HepG2 (cell line): Measurements from ENCODE around the gene TEAD4. TPM values are rescaled to one million over a fixed set of nuclear protein-coding genes. Genes with fewer than 3 reads are reported as not detected.
A peak's percentile ranks its signal among the peaks of the same experiment; 100 is the strongest.

Source experiments
- ATAC-seq: fragments of 200-7000 bp; cut with Tn5 transposase; 3 replicates; pipeline ENCODE4 v1.9.1; 2020; ENCODE audit warnings: mild to moderate bottlenecking, moderate library complexity
- BruUV-seq: library from RNA; stranded (reverse); fragments of 400-500 nt; replicated peaks from 2 replicates; lab custom pipeline; 2021; lab: Mats Ljungman, UMichigan
- CTCF ChIA-PET: fragments of 300-600 bp; formaldehyde crosslinking; extraction: SDS; loops from one replicate; lab custom pipeline; 2021; ENCODE audit warnings: low total read pairs, inconsistent platforms, low intra/inter-chr PET ratio; lab: Yijun Ruan, JAX
- POLR2A ChIA-PET: fragments of 350-600 bp; sonication (Branson Sonifier 250); formaldehyde crosslinking; loops from one replicate; lab custom pipeline; 2020; ENCODE audit warnings: antibody characterized with exemption, inconsistent platforms; lab: Yijun Ruan, JAX
- DNase-seq: peaks from one replicate; pipeline ENCODE4 v3.0.0-alpha.2; 2015; ENCODE audit warnings: low spot score
- FAIRE-seq: peaks from 3 replicates; lab custom pipeline; 2011; peaks lifted over from hg19 to GRCh38; lab: Jason Lieb, UNC
- H2AFZ ChIP-seq: one replicate; pipeline ENCODE4 v1.6.1; 2011; ENCODE audit warnings: low read length, inconsistent platforms
- H3K27ac ChIP-seq: fragments of 300-600 bp; 3 replicates; pipeline ENCODE4 v1.8.0; 2011; ENCODE audit warnings: mixed run types, mild to moderate bottlenecking, mixed read lengths, low read length, inconsistent platforms; ENCODE audit not compliant: insufficient read depth; ENCODE audit errors: extremely low read length
- H3K27me3 ChIP-seq, 2 experiments: fragments of 200-600 bp in 1 of 2; 2 replicates in 1 of 2; 3 replicates in 1 of 2; pipeline versions ENCODE4 v1.6.0 to v1.8.0; 2011; ENCODE audit warnings: low read length in 2 of 2, mild to moderate bottlenecking in 2 of 2, moderate library complexity in 2 of 2, inconsistent platforms in 1 of 2; ENCODE audit not compliant: insufficient read depth in 2 of 2, control insufficient read depth in 1 of 2
- H3K36me3 ChIP-seq, 2 experiments: fragments of 200-600 bp in 1 of 2; replicated peaks in 1 of 2; 2 replicates in 1 of 2; 3 replicates in 1 of 2; pipeline versions ENCODE4 v1.5.1 to v1.8.0; 2011; ENCODE audit warnings: low read length in 2 of 2, inconsistent platforms in 1 of 2; ENCODE audit not compliant: insufficient read depth in 2 of 2, control insufficient read depth in 1 of 2
- H3K4me1 ChIP-seq: 2 replicates; pipeline ENCODE4 v1.5.1; 2012; ENCODE audit warnings: low read length, inconsistent platforms; ENCODE audit not compliant: insufficient read depth
- H3K4me2 ChIP-seq: 2 replicates; pipeline ENCODE4 v1.6.0; 2011; ENCODE audit warnings: low read depth, low read length, inconsistent platforms
- H3K4me3 ChIP-seq, 3 experiments: fragments of 200-600 bp in 1 of 3; sonication (generic), shearing (Covaris generic) in 1 of 3; replicated peaks in 1 of 3; 2 replicates each; pipeline ENCODE4 v1.5.1; 2011 to 2016; ENCODE audit warnings: low read length in 3 of 3, inconsistent platforms in 2 of 3, low read depth in 2 of 3, mild to moderate bottlenecking in 2 of 3, control low read depth in 1 of 3, mixed read lengths in 1 of 3; ENCODE audit not compliant: insufficient read depth in 1 of 3
- H3K79me2 ChIP-seq: one replicate; pipeline ENCODE4 v1.6.1; 2011; ENCODE audit warnings: low read length, inconsistent platforms; ENCODE audit not compliant: insufficient read depth
- H3K9ac ChIP-seq: 2 replicates; pipeline ENCODE4 v1.6.0; 2011; ENCODE audit warnings: mild to moderate bottlenecking, low read depth, low read length, inconsistent platforms; ENCODE audit not compliant: insufficient read depth
- H3K9me3 ChIP-seq: 2 replicates; pipeline ENCODE4 v1.5.1; 2012; ENCODE audit warnings: mild to moderate bottlenecking, low read length
- H4K20me1 ChIP-seq: 2 replicates; pipeline ENCODE4 v1.6.0; 2011; ENCODE audit warnings: inconsistent platforms, mild to moderate bottlenecking, low read length, moderate library complexity; ENCODE audit not compliant: insufficient read depth
- ZKSCAN1 ChIP-seq: fragments of 150-350 bp; IDR thresholded peaks from 2 replicates; pipeline ENCODE4 v1.6.1; 2014; ENCODE audit warnings: low read length
- ZNF687 ChIP-seq: sonication (generic); formaldehyde crosslinking; IDR thresholded peaks from 2 replicates; pipeline ENCODE4 v1.5.1; 2020; ENCODE audit warnings: mild to moderate bottlenecking, missing genetic modification reagents, moderate library complexity
- WGBS: methylation state at CpG from one replicate; pipeline ENCODE4 v1.1.6; 2017; ENCODE audit warnings: low lambda C conversion rate; 5-methylcytosine and 5-hydroxymethylcytosine counted together
- in situ Hi-C: cut with HindIII; loops from 2 replicates; pipeline ENCODE4 v1.10.0; 2017; ENCODE audit warnings: low pct_unique_long_range_greater_than_20kb; ENCODE audit not compliant: extremely low pct_ligation_motif_present
- intact Hi-C: fragments of 100-400 bp; cut with micrococcal nuclease; formaldehyde crosslinking; loops from one replicate; pipeline ENCODE4 v1.10.0; 2022; ENCODE audit not compliant: unreplicated experiment
- polyA plus RNA-seq, 8 experiments: library from polyadenylated mRNA; depleted of rRNA in 3 of 8; stranded (reverse) in 7 of 8; unstranded in 1 of 8; fragments of >200 nt; fragmentation: Illumina TruSeq in 4 of 8; extraction: Trizol in 4 of 8; gene quantifications; 2 replicates each; pipeline versions ENCODE4 v1.2.1 to v1.2.3, GENCODE V29; 2011 to 2016; ENCODE audit warnings: low read depth in 4 of 8, missing spikeins in 1 of 8, mixed read lengths in 1 of 8; ENCODE audit not compliant: insufficient read depth in 1 of 8
- total RNA-seq, 5 experiments: library from RNA; depleted of rRNA; stranded (reverse); fragments of >200 nt; fragmentation: Illumina TruSeq; extraction: Trizol; gene quantifications; 2 replicates each; pipeline ENCODE4 v1.2.3, GENCODE V29; 2016; ENCODE audit warnings: low read depth in 1 of 5

Gene TEAD4
- total and polyA plus RNA-seq, 2 of the 13 experiments (the other 11 are each of a cell fraction or from before 2014, with no cell fraction given), result 45.0 to 69.4 TPM

GRCh38 chr12:3071710-3072109 is 112.5 kb downstream of the TEAD4 start:
- in situ Hi-C loops, result loop anchor here (10.0 kb wide), 1 partner anchor 203 kb away; no protein-coding TSS in a partner anchor
- H3K27ac ChIP-seq, result no peak overlapping the region
- WGBS, result 83% methylated on average over 24 of the region's 25 CpGs

More at GRCh38 chr12:3071710-3072109, 112.5 kb downstream of the TEAD4 start:
- BruUV-seq, result no TSS peak
- FAIRE-seq, result no peak
- Histone ChIP-seq H3K4me1 (peaks cover 48% of the 10 kb centered on the region), H2AFZ (no peak overlapping the region), H3K4me3 (no peak overlapping the region), H3K27me3 (peaks cover 0 to 16% of the 10 kb centered on the region in 2 experiments; a peak in 2 of 5 replicates), H3K36me3 (no peaks in the 10 kb centered on the region), H3K9ac (no peak overlapping the region), H3K4me2 (0 out of 2 replicates have a peak overlapping the region, but pooled peaks have one; percentile 69), H3K9me3 (no peaks in the 10 kb centered on the region), H3K79me2 (no peaks in the 10 kb centered on the region), H4K20me1 (no peaks in the 10 kb centered on the region)
- no peak for ATAC-seq
- ChIA-PET CTCF (no interaction called here), POLR2A (no interaction called here)
- TF ChIP-seq ZNF687 (CRISPR knock-in tag), result peak; percentile 20; the same call in 1 of the 2 replicates
- TF ChIP-seq ZKSCAN1, result no peak
- DNase-seq, result no peak
- intact Hi-C loops, result loop anchor here (2.0 kb wide), 3 partner anchors 33 to 131 kb away; no protein-coding TSS in a partner anchor
